Epithelial cell of prostate (primary cell): Measurements from ENCODE around the gene DPF3.
A peak's percentile ranks its signal among the peaks of the same experiment; 100 is the strongest.

Experiments
- DNase-seq: peaks from one replicate; pipeline ENCODE4 v3.0.0-alpha.2; 2011; ENCODE audit warnings: low read depth, low spot score
- H3K27ac ChIP-seq: fragments of 450-650 bp; 2 replicates; pipeline ENCODE4 v1.5.1; 2017; ENCODE audit warnings: mild to moderate bottlenecking

Gene DPF3

DNA sequence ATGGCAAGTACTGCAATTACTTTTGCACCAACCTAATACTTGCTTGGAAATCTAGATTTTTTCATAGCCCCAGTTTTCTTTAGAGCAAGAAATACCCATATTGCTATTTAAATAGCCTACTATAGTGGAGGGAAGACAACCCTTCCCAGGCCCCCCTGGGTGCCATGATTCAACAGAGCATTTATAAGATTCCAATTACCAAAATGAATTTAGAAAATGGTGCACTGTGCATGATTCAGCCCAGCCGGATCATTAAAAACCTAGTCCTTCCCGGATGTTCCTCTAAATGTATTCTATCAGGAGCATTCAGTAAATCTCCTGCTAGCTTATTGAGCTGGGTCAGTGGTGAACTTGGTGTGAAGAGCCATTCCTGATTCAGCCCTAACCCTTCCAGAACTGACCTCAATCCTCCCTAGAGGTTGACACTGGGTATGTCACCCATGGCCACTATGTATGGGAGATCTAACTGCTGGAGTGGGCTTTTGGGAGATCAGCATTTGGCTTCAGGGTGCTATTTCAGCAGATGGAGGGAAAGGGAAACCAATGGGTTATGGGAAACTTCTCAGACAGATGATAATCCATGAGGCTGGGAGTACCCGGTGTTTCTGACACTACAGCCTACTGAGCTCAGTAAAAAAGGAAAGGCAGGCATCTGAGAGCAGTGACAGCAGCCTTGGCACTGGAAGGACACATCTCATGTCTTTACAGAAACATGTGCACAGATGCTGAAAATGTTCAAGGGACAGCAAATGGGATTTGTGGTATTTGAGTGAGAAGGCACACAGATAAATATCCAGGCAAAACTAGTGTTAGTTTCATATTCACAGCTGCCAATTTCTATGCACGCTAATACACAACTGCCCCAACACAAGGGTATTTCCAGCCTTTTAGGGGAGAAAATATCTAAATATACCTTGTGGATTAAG is 258.9 kb downstream of the DPF3 start:
- H3K27ac ChIP-seq: no peak overlapping the region
- DNase-seq: no peak

GRCh38 chr14:72633551-72633950 is 260.4 kb downstream of the DPF3 start:
- DNase-seq: no peak

GRCh38 chr14:72632727-72633126 is 261.2 kb downstream of the DPF3 start:
- no peak for DNase-seq
- no peak overlapping the region for H3K27ac ChIP-seq

More at GRCh38 chr14:72633551-72633950, 260.4 kb downstream of the DPF3 start:
- H3K27ac ChIP-seq: no peak overlapping the region

DNA sequence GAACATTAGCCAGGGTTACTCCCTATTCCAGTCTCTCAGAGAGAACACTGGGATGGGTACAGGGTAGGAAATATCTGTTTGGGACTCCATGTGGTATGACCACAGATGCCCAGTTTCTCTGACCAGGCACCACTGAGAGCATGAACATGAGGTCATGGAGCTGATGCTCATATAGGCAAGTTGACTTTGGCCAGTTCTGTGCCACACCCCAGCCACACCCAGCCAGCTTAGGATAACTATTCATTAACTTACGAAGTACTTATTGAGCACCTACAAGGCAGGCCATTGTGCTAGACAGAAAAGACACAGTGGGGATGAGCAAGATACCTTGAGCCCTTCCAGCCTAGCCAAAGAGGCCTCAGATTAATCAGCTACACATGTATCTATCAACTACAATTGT is 262.5 kb downstream of the DPF3 start:
- H3K27ac ChIP-seq: no peak overlapping the region
- no peak for DNase-seq

DNA sequence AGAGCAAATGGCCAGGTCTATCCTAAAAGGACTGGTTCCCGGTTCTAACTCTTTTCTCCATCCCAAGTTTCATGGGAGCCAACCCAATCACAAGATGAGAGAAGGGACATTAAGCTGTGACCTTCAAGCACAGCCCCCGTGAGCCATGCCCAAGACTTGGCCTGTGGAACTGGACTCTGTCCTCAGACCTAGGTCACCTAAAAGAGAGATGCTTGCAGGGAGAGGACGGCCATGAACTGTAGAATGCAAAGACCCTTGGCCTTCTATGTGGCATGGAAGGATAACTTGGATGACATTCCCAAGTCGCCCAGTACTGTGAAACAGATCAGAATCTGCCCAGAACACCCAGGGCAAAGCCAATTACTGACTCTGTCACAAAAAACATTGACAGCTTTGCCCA is 263.5 kb downstream of the DPF3 start:
- H3K27ac ChIP-seq: no peak overlapping the region
- no peak for DNase-seq

- no peak for DNase-seq
- H3K27ac ChIP-seq: no peak overlapping the region
Measured at GRCh38 chr14:72629534-72629933, 264.4 kb downstream of the DPF3 start.

DNA sequence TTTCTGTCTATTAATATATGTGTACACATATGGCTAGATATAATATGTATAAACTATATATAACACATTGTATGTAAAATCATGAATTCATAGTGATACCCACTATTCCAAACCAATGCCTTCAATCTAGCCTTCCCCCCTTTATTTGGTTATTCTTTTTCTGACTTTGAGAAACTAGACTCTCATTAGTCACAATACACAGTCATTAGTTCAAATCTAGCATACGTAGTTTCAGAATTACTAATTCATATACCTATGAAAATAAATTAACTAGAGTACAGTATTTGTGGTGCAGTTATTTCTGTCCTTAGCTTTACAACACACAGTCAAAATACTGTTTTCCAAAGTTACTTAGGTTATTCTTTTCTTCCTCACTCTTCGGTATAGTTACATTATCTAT is 268.2 kb downstream of the DPF3 start:
- no peak overlapping the region for H3K27ac ChIP-seq
- no peak for DNase-seq

GRCh38 chr14:72621387-72622065 is 272.4 kb downstream of the DPF3 start:
- no peak for DNase-seq
- no peak overlapping the region for H3K27ac ChIP-seq

DNA sequence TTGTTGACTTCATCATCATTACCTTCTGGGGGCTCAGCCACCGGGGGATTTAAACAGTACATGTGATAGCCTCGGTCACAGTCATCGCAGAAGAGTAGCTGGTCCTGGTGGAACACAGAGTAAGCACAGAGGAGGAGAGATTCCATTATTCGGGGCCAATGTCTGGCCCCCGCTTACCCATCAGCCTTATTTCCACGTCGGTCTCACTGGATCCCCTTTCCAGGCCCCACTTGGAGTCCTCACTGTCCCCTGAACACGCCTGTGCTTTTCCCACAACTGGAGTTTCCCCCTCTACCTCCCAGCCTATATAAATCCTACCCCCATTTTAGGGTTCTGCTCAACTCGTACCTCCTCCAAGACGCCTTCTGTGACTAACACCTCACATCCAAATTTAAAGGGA is 274.0 kb downstream of the DPF3 start:
- no peak overlapping the region for H3K27ac ChIP-seq
- no peak for DNase-seq

DNA sequence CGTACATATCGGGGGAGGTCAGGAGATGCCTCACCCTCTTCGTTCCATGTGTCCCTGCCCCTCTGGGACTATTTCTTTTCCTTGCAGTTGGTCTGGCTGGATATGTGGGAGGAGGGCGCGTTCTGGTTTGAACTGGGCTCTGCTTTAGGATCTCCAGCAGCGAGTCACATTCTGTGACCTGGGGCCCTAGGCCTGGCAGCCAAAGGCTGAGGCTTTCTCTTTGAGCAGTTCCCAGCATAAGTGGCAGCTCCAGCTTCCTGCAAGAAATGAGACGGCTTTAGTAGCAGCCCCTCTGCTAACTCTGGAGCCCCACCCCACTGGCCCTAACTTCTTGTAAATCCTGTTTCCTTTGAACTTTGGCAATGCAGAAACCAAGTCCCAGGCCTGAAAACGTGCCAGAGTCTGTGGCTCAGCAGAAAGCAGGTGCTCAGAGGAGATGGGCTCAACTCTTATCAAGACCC is 274.8 kb downstream of the DPF3 start:
- H3K27ac ChIP-seq: no peak overlapping the region
- DNase-seq: no peak

DNA sequence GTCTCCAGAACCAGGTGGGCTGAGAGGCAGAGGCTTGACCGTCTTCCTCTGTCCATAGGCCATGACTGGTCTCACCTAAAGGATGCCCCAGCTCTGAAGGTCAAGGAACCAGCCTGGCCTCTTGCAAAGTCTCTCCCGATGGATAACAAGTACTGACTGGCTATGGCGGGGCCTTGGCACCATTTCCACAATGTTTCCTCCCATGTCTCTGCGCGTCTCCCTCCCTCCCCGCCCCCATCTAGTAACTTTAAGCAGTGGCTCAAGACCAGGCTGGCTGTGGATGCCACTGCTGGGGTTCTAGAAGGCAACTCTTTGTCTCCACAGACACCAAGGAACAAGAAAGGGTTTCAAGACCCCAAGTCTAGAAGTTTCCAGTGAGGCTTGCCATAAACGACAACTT is 275.5 kb downstream of the DPF3 start:
- H3K27ac ChIP-seq: no peak overlapping the region
- DNase-seq: no peak

DNA sequence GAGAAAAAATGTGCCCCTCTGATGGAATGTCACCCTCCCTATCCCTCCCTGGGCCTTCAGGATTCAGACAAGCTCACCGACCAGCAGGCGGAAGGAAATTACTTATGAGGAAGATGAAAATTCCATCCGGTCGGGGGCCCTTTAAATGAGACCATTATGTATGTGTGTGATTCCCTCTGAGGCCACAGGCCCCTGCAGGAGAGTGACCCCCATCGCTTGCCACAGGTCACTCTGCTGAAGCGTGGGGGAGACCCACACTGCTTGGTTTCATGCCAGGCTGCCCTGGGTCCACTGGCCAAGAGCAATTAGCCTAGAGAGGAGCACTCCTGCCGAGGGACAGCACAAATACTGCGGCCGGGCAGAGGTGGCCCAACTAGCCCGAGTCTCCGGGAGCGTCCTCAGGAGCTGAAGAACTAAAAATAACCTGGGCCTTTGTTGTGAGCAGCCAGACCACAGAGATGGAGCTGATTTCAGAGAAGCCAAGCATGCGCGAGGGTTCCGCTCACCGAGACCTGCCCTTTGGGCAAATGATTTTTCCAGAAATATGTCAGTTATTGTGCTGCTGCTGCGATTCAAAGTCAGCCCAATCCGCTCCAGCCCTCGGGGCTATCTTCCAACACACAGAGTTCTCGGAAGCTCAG is 276.4 kb downstream of the DPF3 start:
- no peak for DNase-seq

GRCh38 chr14:72616811-72617210 is 277.1 kb downstream of the DPF3 start:
- DNase-seq: no peak
- no peak overlapping the region for H3K27ac ChIP-seq

More for the DNA sequence above, 276.4 kb downstream of the DPF3 start:
- no peak overlapping the region for H3K27ac ChIP-seq

DNA sequence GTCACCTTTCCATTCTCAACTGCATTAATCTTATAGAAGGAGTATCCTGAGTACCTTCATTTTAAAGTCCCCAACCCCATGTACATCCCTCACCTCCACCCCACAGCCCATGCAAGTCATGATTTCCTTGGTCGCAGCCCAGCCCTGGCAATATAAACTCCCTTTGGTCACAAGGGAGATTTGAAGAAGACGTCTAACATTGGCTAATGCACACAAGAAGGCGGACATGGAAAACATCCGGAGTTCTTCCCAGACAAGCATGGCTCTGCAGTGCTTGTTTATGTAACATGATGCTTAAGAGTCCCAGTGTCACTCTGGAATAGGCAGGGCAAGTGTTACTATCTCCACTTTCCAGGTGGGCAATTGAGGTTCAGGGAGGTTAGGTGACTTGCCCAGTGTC is 277.6 kb downstream of the DPF3 start:
- no peak overlapping the region for H3K27ac ChIP-seq
- DNase-seq: no peak

- peak overlapping the region; percentile 58 for H3K27ac ChIP-seq
- DNase-seq: peak; percentile 12
Measured at GRCh38 chr14:72615451-72616121, 278.3 kb downstream of the DPF3 start.

DNA sequence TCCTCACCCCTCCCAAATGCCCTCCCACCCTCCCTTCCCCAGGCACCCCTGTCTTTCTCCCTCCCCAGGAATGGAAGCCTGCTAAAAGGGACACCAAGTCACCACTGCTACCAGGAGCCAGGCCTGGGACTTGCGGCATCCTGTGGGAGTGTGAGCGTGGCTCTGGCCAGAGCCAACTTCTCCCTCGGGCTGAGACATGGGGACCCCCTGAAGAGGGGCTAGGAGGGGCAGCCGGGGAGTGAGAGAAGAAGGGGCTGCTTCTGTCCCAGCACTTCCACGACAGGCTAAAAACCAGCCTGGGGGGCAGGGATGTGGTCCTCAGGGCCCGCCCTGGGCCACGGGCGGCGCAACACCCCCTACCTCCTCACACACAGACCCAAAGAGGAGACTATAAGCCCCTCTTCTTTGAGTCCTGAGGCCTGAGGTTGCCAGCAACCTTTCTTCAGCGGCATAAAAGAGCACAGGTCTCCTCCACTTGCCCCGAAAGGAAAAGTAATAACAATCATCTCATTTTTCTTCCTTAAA is 278.9 kb downstream of the DPF3 start:
- DNase-seq: no peak
- H3K27ac ChIP-seq: peak overlapping the region; percentile 58

DNA sequence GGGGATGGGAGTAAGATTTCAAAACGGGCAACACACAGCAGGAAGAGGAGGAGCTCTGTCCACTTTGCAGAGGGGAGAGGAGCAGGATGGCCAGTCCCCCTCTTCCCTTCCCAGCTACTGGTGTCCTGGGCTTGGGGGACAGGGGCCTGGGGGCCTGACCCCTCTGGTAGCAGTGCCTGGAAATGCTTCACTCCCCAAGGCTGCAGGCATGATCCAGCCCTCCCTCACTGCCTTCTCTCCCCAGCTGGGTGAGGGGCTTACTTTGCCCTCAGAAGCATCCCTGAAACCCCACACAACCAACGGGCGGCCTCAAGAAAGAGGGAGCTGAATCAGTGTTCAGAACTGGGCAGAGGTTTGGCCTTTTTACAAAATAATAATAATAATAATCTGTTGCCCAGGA is 279.5 kb downstream of the DPF3 start:
- DNase-seq: no peak
- no peak overlapping the region for H3K27ac ChIP-seq

DNA sequence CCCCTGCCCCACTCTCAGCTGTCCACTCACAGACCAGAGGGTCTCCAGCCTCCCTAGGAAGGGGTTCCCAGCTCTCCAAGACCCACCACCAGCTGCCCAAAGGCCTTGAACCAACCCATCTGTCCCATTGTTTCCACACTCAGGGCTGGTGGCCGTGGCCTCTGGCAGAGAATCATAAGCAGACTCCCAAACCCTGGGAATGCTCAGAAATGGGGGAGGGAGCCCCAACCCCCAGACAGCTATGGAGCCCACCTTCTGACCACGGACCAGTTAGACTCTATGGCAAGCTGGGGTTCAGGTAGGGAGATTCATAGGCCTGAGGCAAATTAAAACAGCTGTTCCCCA is 280.0 kb downstream of the DPF3 start:
- no peak overlapping the region for H3K27ac ChIP-seq
- DNase-seq: no peak

DNA sequence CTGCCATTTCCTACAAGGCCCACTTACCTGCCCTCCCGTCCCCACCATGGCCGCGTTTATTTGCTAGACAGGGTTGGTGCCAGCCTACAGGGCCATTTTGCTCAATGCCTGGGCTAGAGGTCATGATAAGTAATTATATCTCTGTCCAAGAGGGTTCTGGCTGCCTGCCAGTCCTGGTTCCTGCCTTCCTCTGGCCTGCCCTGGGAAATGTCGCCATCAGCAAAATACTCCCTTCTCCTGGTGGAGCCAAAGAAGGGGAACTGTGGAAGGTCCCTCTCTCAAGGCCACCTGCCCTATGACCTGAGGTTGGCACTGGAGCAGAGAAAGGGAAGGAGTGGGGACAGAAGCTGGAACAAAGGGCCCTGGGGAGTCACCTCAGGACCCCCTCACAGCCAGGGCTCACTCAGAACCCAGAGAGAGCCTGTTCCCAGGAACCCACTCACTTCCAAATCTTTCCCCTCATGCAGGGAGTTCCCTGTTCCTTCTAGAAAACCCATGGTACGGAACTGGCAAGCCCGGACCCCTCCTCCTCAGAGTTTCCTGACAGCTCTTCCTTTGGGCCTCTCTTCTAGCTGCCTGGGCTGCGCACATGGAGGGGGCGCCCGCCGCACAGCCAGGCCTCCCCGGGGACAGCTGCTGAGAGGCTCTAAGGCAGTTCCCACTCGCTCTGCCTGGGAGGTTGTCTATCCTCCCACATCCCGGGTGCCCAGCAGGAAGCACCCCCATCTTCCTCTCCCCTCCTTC is 280.5 kb downstream of the DPF3 start:
- H3K27ac ChIP-seq: no peak overlapping the region
- no peak for DNase-seq

- H3K27ac ChIP-seq: no peak overlapping the region
- DNase-seq: no peak
Measured at GRCh38 chr14:72612041-72612440, 281.9 kb downstream of the DPF3 start.
